Raji (cell line): ENCODE measurements around the gene DCDC2B.

Experiments used
- POLR2A ChIP-seq: IDR thresholded peaks from 2 replicates; pipeline ENCODE4 v1.6.1; 2011; ENCODE audit warnings: low read depth, low read length, control low read depth; ENCODE audit not compliant: insufficient read depth

DCDC2B gene

DNA sequence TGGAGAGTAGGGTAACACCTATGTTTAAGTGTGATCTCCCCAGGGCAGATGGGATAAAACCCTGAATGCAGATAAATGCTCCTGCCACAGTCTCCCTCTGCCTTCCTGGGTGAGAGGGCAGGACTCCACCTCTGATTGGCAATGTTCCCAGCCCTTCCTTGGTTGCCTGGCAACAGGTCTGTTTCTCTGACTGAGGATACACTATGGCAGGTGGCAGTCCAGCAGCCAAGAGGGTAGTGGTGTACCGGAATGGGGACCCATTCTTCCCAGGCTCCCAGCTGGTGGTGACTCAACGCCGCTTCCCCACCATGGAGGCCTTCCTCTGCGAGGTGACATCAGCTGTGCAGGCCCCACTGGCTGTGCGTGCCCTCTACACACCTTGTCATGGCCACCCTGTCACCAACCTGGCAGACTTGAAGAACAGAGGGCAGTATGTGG, at the start of gene DCDC2B:
TSS of gene DCDC2B (plus strand) at position 199 of the 438 bp plus-strand sequence. CDS start at position 204, 5 bp downstream.
- TF ChIP-seq POLR2A = no peak; the same call in 1 of the 2 replicates

DNA sequence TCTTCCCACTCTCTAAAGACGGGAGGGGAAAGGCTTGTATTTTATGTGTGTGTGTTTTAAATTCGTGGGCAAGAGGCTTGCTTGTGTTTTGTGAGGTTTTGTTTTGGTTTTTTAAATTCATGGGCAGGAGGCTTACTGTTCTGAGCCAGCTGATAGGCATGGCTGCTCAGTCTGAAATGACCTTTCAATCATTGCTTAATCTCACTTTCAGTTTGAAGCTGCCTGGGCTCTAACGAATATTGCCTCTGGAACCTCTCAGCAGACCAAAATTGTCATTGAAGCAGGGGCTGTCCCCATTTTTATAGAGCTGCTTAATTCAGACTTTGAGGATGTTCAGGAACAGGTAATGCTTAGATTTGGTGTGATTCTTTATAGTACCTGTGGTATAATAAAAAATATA, 49.7 kb upstream of the DCDC2B start:
- no peak for TF ChIP-seq POLR2A

- TF ChIP-seq POLR2A = no peak
Observed at GRCh38 chr1:32163405-32163804, 45.5 kb upstream of the DCDC2B start.

- no peak for TF ChIP-seq POLR2A
Observed at GRCh38 chr1:32170991-32171390, 37.9 kb upstream of the DCDC2B start.

GRCh38 chr1:32172621-32173245, 36.2 kb upstream of the DCDC2B start:
- no peak for TF ChIP-seq POLR2A

DNA sequence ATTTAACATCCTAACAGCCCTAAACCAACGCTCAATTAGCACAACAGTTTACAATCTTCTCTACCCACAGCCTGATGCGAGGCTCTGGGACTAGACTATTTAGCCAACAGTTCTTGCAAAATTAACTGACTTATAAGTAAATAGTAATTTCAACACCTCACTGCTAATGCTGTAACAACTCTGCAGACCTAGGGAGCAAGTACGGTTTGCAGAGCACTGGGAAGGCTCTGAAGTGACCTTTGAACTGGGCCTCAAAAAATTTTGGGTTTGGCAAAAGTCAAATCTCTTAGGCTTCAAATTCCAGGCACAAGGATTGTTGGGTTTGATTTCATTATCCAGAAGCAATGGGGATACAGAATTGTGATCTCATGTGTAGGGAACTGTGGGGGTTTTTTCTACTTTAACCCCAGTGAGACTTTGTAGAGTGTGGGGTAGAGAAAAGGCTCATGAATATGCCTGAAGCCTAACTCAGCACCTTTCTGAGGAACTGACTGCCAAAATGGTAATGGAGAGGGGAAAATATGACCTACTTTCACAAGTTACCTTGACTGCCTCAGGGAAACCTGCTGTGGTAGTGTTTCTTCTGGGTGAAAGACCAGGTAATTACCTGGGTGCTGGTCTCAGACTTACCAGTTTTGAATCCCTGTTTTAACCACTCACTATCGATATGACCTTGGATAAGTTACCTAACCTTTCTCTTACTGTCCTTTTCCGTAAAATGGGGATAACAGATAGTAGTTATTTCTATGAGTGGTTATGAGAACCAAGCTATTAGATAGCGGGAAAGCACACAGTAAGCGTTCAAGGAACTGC, 30.3 kb upstream of the DCDC2B start:
- no peak for TF ChIP-seq POLR2A

DNA sequence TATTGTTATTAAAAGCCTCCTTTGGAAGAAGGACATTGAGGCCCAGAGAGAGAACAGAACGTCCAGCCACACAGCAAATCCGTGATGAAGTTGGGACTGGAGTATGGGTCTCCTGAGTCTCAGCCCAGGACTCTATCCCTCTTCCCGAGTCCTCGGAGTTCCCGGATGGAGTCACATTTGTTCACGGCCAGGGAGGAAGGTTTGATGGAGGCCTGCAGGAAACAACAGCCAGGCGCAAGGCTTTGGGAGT, 29.8 kb upstream of the DCDC2B start:
- no peak for TF ChIP-seq POLR2A

DNA sequence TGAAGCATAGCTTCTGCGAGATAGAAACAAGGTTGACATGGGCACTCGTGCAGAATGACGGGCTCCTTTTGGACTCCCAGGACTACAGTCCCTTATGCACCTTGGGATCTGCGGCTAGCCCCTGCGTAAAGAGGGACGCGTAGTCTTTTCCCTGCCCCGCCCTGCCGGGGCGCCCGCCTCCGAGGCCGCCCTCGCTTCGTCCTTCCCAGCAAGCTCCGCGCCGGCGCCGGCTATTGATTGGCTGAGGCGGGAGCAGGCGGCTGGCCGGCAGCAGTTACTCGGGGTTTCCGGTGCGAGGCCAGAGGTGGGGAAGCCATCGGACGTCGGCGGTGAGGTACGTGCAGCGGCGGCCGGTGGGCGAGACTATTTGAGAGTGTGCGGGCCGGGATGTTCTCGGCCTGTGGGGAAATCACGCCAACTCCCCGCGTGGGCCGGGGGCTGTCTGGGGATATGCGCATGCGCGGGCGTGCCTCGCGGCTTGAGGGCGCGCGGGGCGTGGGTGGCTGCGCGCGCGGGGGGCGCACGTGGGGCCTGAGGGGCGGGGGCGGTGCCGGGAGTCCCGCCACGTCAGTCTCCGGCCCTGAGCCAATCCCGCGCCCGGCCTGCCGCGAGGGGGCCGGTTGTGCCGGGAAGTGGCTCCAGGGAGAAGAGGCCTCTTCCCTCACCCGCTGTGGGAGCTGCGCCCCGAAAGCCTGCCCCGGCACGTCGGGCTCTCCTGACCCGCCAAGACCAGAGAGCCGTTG, 29.3 kb upstream of the DCDC2B start, which contains the start of gene TXLNA:
TSS of gene TXLNA (plus strand) at position 233 of the 743 bp plus-strand sequence. CDS start 671 bp downstream, outside the sequence.
- peak; percentile 89 for TF ChIP-seq POLR2A

GRCh38 chr1:32180186-32181060, 28.5 kb upstream of the DCDC2B start:
- no peak for TF ChIP-seq POLR2A

- TF ChIP-seq POLR2A = no peak
Observed at GRCh38 chr1:32181065-32181464, 27.8 kb upstream of the DCDC2B start.

DNA sequence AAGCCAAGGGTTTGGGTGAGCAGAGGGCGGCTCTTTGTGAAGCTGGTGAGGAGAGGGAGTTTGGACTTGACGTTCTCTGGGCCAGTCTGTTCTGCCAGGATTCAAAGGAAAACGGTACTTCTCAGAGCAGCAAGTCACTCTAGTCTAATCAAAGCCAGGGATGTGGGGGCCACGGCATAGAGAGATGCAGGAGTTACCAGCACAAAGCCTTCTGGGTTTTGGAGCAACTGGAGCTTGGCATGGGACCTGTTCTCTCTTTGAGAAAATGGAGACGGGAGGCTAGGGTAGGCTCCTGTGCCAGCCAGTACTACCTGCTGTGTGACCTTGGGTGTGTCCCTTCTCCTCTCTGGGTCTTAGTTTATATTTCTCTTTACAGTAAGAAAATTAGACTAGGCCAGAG, 27.3 kb upstream of the DCDC2B start:
- no peak for TF ChIP-seq POLR2A

GRCh38 chr1:32182060-32182459, 26.8 kb upstream of the DCDC2B start:
- TF ChIP-seq POLR2A = no peak

DNA sequence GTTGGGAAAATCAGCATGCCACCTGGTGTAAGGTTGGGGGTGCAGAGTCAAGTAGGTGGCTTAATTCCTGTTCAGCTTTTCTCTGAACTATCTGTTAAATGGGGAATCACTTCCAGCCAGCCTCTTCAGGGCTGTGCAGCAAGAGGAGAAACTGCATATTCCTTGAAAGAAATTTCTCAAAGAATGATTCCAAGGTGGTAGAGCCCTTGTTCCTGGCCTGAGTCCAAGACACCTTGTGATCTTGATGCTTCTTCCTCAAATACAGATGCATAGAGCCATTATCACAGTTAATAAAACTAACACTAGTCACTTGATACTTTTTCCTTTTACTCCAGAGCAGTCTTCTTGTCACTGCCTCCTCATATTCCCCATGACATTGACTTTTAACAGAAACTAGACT, 24.2 kb upstream of the DCDC2B start:
- TF ChIP-seq POLR2A = no peak

GRCh38 chr1:32186077-32186476, 22.8 kb upstream of the DCDC2B start:
- TF ChIP-seq POLR2A = no peak

DNA sequence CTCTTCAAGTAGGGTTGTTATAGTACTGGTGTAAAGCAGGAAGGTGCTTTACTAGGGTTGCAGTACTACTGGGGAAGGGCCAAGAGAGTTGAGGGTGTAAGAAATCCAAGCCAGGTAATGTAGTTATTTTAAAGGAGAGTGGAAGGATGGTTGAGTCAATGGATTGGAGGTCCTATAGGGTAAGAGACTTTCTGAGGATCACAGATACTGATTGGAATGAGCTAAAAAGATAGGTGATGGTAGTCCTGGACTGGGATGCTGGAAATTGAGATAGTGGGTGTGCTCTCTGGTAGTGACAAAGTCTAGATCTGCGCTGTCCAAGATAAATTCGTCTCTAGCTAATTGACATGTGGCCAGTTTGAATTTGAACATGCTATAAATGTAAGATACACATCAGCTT, 22.4 kb upstream of the DCDC2B start:
- no peak for TF ChIP-seq POLR2A

GRCh38 chr1:32187850-32188249, 21.0 kb upstream of the DCDC2B start:
- TF ChIP-seq POLR2A = no peak
